ENCODE results near the gene RUVBL1. TPM values are rescaled to one million over a fixed set of nuclear protein-coding genes. Genes with fewer than 3 reads are reported as not detected.

Gene RUVBL1
- total RNA-seq, 1 donor from 2014 or later, result 58.3 TPM

GRCh38 chr3:128040660-128041059 lies 83.0 kb downstream of the RUVBL1 start:
- intact Hi-C loops (cut with micrococcal nuclease), result no loop called here

- intact Hi-C loops (cut with micrococcal nuclease), result no loop called here
These were observed 83.6 kb downstream of the RUVBL1 start for GRCh38 chr3:128040041-128040440.

- intact Hi-C loops (cut with micrococcal nuclease), result no loop called here
These were observed 87.5 kb downstream of the RUVBL1 start for GRCh38 chr3:128036119-128036518.

- intact Hi-C loops (cut with micrococcal nuclease), result no loop called here
These were observed 90.5 kb downstream of the RUVBL1 start for GRCh38 chr3:128033102-128033501.

Other genes with a start within 250 kb of the RUVBL1 start
- not detected in 2 replicates for gene KBTBD12, start 208.6 kb downstream of the RUVBL1 start, total RNA-seq
- 243 and 246 TPM in 2 replicates for gene SEC61A1, start 71.4 kb downstream of the RUVBL1 start, total RNA-seq
- 14.1 and 15.9 TPM in 2 replicates for gene EEFSEC, start 29.7 kb upstream of the RUVBL1 start, total RNA-seq

All from T-helper 1 cell treated with Interleukin-12 subunit alpha and Interleukin-12 subunit beta and Interleukin-4 antibody, amounts not matched to agents 30 ng/mL and 1 ng/mL, for 36 hours (primary cell).